Esophagus muscularis mucosa (tissue), 4 donors: ENCODE results near the gene ARHGEF40. TPM values are rescaled to one million over a fixed set of nuclear protein-coding genes. Genes with fewer than 3 reads are reported as not detected.

Experiments used
- DNase-seq: peaks from one replicate; pipeline ENCODE4 v3.0.0-alpha.2; 2017; ENCODE audit errors: extremely low spot score
- H3K27ac ChIP-seq, 4 donors: fragments of 200-600 bp; sonication (generic); replicated peaks in 1 of 4; 1 replicate in 3 of 4; 2 replicates in 1 of 4; pipeline ENCODE4 v1.5.1; 2016 to 2019; ENCODE audit warnings: mild to moderate bottlenecking in 1 of 4
- H3K27me3 ChIP-seq, 4 donors: fragments of 200-600 bp; sonication (generic); one replicate each; pipeline versions ENCODE4 v1.5.1 to v1.6.0; 2016 to 2019
- H3K36me3 ChIP-seq, 4 donors: fragments of 200-600 bp; sonication (generic); one replicate each; pipeline ENCODE4 v1.5.1; 2016 to 2019
- H3K4me1 ChIP-seq, 4 donors: fragments of 200-600 bp; sonication (generic); one replicate each; pipeline ENCODE4 v1.5.1; 2016 to 2019
- H3K4me3 ChIP-seq, 4 donors: fragments of 200-600 bp; sonication (generic); 1 replicate in 2 of 4; 2 replicates in 2 of 4; pipeline ENCODE4 v1.5.1; 2016 to 2019; ENCODE audit warnings: mild to moderate bottlenecking in 4 of 4, moderate library complexity in 1 of 4
- H3K9me3 ChIP-seq, 4 donors: fragments of 200-600 bp; sonication (generic); 1 replicate in 3 of 4; 2 replicates in 1 of 4; pipeline ENCODE4 v1.5.1; 2016 to 2019
- EP300 ChIP-seq: sonication (generic); formaldehyde crosslinking; IDR thresholded peaks from one replicate; pipeline ENCODE4 v1.6.1; 2017; ENCODE audit warnings: antibody characterized with exemption
- POLR2A ChIP-seq: fragments of 450-650 bp; IDR thresholded peaks from one replicate; pipeline ENCODE4 v1.6.1; 2017; ENCODE audit warnings: antibody characterized with exemption, moderate library complexity, mild to moderate bottlenecking, low read depth
- POLR2AphosphoS5 ChIP-seq, 2 donors: sonication (generic); formaldehyde crosslinking; IDR thresholded peaks; one replicate each; pipeline ENCODE4 v1.6.1; 2017; ENCODE audit warnings: antibody characterized with exemption in 2 of 2
- WGBS: methylation state at CpG from one replicate; pipeline ENCODE4 v1.1.5; 2018; 5-methylcytosine and 5-hydroxymethylcytosine counted together
- intact Hi-C: fragments of 100-400 bp; cut with DNase I; formaldehyde crosslinking; loops from one replicate; pipeline ENCODE4 v1.15.1; 2023
- total RNA-seq, 4 donors: library from RNA; depleted of rRNA; stranded (reverse); fragments of >200 nt; gene quantifications; one replicate each; pipeline versions ENCODE4 v1.1.0 to v1.2.1, GENCODE V29; 2016
- TF ChIP-seq, protein P1 (sequence below), 3 experiments: fragments of 200-600 bp in 2 of 3; fragments of 450-650 bp in 1 of 3; sonication (generic) in 2 of 3; IDR thresholded peaks; one replicate each; pipeline ENCODE4 v1.5.1; 2017 to 2019; ENCODE audit warnings: antibody characterized with exemption in 3 of 3, mild to moderate bottlenecking in 2 of 3, moderate library complexity in 1 of 3

The ARHGEF40 gene
- total RNA-seq, 4 donors from 2014 or later = 19.4 to 47.3 (median 27.0) TPM

DNA sequence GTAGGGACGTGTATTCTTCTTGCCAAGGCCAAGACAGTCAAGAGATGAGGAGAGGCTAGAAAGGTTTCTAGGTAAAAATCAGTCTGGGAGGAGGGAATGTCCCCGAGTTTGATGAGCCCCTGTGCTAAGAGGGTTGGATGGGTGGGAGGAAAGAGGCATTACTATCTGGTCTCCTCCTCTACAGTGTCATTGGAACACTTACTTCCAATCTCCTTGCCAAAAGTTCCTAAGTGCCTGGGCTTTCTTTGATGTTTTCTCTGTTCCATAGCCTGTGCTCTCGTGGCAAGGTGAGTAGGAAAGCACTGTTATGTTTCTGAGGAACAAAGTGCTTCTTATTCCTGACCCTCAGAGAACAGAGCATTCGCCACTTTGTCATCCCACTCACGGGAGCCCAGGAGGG lies 35.4 kb upstream of the ARHGEF40 start, which contains the start of gene RNASE13:
TSS of gene RNASE13 (minus strand) at position 101 of the 400 bp plus-strand sequence. CDS start 519 bp downstream, outside the sequence.
- DNase-seq = no peak
- TF ChIP-seq, protein P1, sequence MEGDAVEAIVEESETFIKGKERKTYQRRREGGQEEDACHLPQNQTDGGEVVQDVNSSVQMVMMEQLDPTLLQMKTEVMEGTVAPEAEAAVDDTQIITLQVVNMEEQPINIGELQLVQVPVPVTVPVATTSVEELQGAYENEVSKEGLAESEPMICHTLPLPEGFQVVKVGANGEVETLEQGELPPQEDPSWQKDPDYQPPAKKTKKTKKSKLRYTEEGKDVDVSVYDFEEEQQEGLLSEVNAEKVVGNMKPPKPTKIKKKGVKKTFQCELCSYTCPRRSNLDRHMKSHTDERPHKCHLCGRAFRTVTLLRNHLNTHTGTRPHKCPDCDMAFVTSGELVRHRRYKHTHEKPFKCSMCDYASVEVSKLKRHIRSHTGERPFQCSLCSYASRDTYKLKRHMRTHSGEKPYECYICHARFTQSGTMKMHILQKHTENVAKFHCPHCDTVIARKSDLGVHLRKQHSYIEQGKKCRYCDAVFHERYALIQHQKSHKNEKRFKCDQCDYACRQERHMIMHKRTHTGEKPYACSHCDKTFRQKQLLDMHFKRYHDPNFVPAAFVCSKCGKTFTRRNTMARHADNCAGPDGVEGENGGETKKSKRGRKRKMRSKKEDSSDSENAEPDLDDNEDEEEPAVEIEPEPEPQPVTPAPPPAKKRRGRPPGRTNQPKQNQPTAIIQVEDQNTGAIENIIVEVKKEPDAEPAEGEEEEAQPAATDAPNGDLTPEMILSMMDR (IDR thresholded peaks at IDR 0.05) = no peak
- TF ChIP-seq EP300 = no peak
- no peak for TF ChIP-seq POLR2A
- no peak for TF ChIP-seq POLR2AphosphoS5 (IDR thresholded peaks at IDR 0.05)
- WGBS = 87% methylated on average over 5 of the region's 5 CpGs
- Histone ChIP-seq H3K27me3 (no peaks in the 10 kb centered on the region), H3K4me3 (no peak within 1 kb of the TSS), H3K9me3 (no peaks in the 10 kb centered on the region), H3K36me3 (no peaks in the 10 kb centered on the region), H3K4me1 (peaks cover 18 to 23% (median 20%) of the 10 kb centered on the region in 4 donors), H3K27ac (no peak within 1 kb of the TSS)
- intact Hi-C loops = no loop called here

- Histone ChIP-seq H3K4me1 (peaks cover 22 to 28% (median 27%) of the 10 kb centered on the region in 4 donors), H3K27me3 (no peaks in the 10 kb centered on the region), H3K36me3 (no peaks in the 10 kb centered on the region), H3K4me3 (no peak overlapping the region), H3K27ac (no peak overlapping the region), H3K9me3 (no peaks in the 10 kb centered on the region)
- intact Hi-C loops = no loop called here
- no peak for TF ChIP-seq POLR2A
- no peak for TF ChIP-seq POLR2AphosphoS5 (IDR thresholded peaks at IDR 0.05)
- TF ChIP-seq, protein P1 (IDR thresholded peaks at IDR 0.05) = no peak
- TF ChIP-seq EP300 = no peak
- 88% methylated on average over 7 of the region's 7 CpGs for WGBS
- DNase-seq = no peak
Measured at GRCh38 chr14:21036751-21037150, 33.4 kb upstream of the ARHGEF40 start.

- no peak for TF ChIP-seq EP300
- no peak for TF ChIP-seq POLR2A
- no peak for TF ChIP-seq POLR2AphosphoS5 (IDR thresholded peaks at IDR 0.05)
- TF ChIP-seq, protein P1 (IDR thresholded peaks at IDR 0.05) = no peak
- no peak overlapping the region for H3K27ac ChIP-seq
Measured at GRCh38 chr14:21037156-21037555, 32.9 kb upstream of the ARHGEF40 start.

DNA sequence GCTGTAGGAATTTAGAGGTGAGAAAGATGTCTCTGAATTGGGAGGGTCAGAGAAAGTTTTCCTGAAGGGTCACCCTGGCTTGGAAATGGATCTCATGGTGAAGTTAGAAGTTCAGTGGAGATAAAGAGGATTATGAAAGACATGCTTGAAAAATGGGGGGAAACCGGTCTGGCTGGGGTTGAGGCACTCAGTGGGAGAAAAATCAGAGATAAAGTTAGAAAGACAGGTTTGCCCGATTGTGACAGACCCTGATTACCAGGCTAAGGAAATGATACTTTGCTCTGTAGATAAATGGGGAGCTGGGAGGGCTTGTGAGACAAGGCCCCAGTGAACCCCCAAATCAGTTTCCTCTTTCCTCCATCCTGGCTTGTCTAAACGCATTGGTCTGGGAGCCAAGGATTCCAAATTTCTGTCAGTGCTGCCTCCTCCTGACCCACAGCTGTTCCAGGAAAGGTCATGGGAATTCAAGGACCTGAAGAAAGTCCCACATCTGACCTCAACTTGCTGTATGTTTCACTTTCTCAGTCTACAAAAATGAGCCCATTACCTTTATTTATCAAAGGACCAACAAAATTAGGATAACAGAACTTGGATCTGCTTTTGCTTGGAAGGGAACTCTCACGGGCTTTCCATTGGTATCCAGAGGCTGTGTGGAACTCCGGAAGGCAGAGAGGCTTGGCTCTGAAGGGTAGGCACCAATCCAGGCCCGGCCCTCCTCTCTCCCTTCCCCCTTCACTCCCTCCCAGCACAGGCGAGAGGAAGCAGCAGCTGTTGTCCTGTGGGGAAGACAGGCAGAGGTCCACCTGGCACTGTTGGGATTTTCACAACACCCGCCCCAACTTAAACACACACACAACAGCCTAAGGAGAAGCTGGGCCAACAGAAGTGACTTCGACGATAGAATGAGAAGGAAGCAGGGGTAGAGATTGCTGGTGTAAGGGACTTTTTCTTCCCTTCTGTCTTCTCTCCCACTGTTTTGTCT lies 31.4 kb upstream of the ARHGEF40 start:
- TF ChIP-seq POLR2AphosphoS5 (IDR thresholded peaks at IDR 0.05) (peak; percentile 74 to 85), POLR2A (no peak)
- DNase-seq = peak; percentile 94
- Histone ChIP-seq H3K4me3 (peak overlapping the region in 3 of 4 donors; percentile 4 to 24 (median 4)), H3K27ac (peak overlapping the region; percentile 74 to 81 (median 77)), H3K36me3 (no peaks in the 10 kb centered on the region), H3K4me1 (peaks cover 33 to 39% (median 38%) of the 10 kb centered on the region in 4 donors), H3K9me3 (no peaks in the 10 kb centered on the region), H3K27me3 (no peaks in the 10 kb centered on the region)
- intact Hi-C loops = no loop called here
- WGBS = 16% methylated on average over 10 of the region's 10 CpGs

More at GRCh38 chr14:21037156-21037555, 32.9 kb upstream of the ARHGEF40 start:
- DNase-seq = no peak
- intact Hi-C loops = no loop called here
- WGBS = 93% methylated on average over 3 of the region's 3 CpGs
- no peaks in the 10 kb centered on the region for H3K27me3 ChIP-seq
- H3K36me3 ChIP-seq = no peaks in the 10 kb centered on the region
- no peak overlapping the region for H3K4me3 ChIP-seq
- no peaks in the 10 kb centered on the region for H3K9me3 ChIP-seq
- peaks cover 22 to 28% (median 27%) of the 10 kb centered on the region in 4 donors for H3K4me1 ChIP-seq
